ENCODE results near the gene SOSTDC1.

Gene SOSTDC1

GRCh38 chr7:16419859-16420258 is 45.7 kb downstream of the SOSTDC1 start:
- DNase-seq (ENCODE audit: low spot score): no peak

GRCh38 chr7:16419126-16419525 is 46.4 kb downstream of the SOSTDC1 start:
- no peak for DNase-seq (ENCODE audit: low spot score)

- no peak for DNase-seq (ENCODE audit: low spot score)
Measured at GRCh38 chr7:16417906-16418305, 47.6 kb downstream of the SOSTDC1 start.

GRCh38 chr7:16416289-16417282 is 49.0 kb downstream of the SOSTDC1 start:
- no peak for DNase-seq (ENCODE audit: low spot score)

- DNase-seq (ENCODE audit: low spot score): no peak
Measured at GRCh38 chr7:16412274-16413254, 53.0 kb downstream of the SOSTDC1 start.

Data from ecto neural progenitor cell (in vitro differentiated cells).